T-helper 17 cell (primary cell): Measurements from ENCODE around the gene CFAP43. TPM values are rescaled to one million over a fixed set of nuclear protein-coding genes. Genes with fewer than 3 reads are reported as not detected.
A peak's percentile ranks its signal among the peaks of the same experiment; 100 is the strongest.
"Not testable (repeated sequence)": the region's sequence is repeated elsewhere in the genome, so short reads cannot be mapped to it uniquely, and the experiment has no call there.

Experiments used
- ATAC-seq: fragments of 150-1000 bp; cut with Tn5 transposase; 2 replicates; pipeline ENCODE4 v1.10.0; 2021; ENCODE audit warnings: mild to moderate bottlenecking, moderate library complexity
- DNase-seq, 3 donors: peaks; one replicate each; pipeline versions ENCODE4 v3.0.0 to v3.0.0-alpha.2; 2020 to 2021
- H3K9me3 ChIP-seq: one replicate; pipeline ENCODE4 v1.7.0; 2013; ENCODE audit warnings: low read length, mild to moderate bottlenecking; ENCODE audit not compliant: control insufficient read depth, poor library complexity, severe bottlenecking
- H3K27ac Mint-ChIP-seq: one replicate; pipeline ENCODE4 v1.8.0; 2022; ENCODE audit warnings: mild to moderate bottlenecking, moderate library complexity, mixed read lengths
- H3K27me3 Mint-ChIP-seq: one replicate; pipeline ENCODE4 v1.8.0; 2022; ENCODE audit warnings: mixed read lengths
- H3K36me3 Mint-ChIP-seq: one replicate; pipeline ENCODE4 v1.8.0; 2022; ENCODE audit warnings: low read depth, mixed read lengths
- H3K4me1 Mint-ChIP-seq: one replicate; pipeline ENCODE4 v1.8.0; 2022; ENCODE audit warnings: mild to moderate bottlenecking, mixed read lengths
- H3K4me3 Mint-ChIP-seq: one replicate; pipeline ENCODE4 v1.8.0; 2022; ENCODE audit warnings: mild to moderate bottlenecking, moderate library complexity, mixed read lengths
- total RNA-seq, 4 donors: library from RNA in 2 of 4; stranded (reverse) in 2 of 4; gene quantifications; one replicate each; pipeline ENCODE4 v1.2.3 and lab custom pipeline; 2022 to 2026

Gene CFAP43
- total RNA-seq, 2 donors from 2014 or later = not detected

DNA sequence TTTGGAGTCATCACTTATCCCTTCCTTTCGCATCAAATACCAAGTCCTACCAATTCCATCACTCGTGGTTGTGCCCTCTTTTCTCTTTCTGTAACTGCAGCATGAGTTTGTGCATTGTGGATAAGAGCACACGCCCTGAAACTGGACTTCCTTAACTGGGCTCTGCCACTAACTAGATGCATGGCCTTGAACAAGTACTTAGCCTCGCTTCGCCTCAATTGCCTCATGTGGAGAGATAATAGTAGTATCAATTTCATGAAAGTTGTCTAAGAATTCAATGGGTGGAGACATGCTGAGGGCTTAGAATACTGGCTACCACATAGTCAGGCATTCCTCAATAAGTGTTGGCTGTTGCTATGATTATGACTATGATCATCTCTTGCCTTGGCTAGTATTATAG lies 41.5 kb downstream of the CFAP43 start:
- H3K9me3 ChIP-seq = no peaks in the 10 kb centered on the region
- peaks cover 3% of the 10 kb centered on the region for H3K4me1 Mint-ChIP-seq
- DNase-seq (no peak), ATAC-seq (no peak)
- H3K4me3 Mint-ChIP-seq = no peak overlapping the region
- no peak overlapping the region for H3K27ac Mint-ChIP-seq
- H3K27me3 Mint-ChIP-seq = peaks cover 46% of the 10 kb centered on the region
- H3K36me3 Mint-ChIP-seq = peaks cover 10% of the 10 kb centered on the region

- Mint-ChIP-seq H3K27me3 (peaks cover 16% of the 10 kb centered on the region), H3K4me1 (peaks cover 3% of the 10 kb centered on the region), H3K27ac (no peak overlapping the region), H3K36me3 (peaks cover 4% of the 10 kb centered on the region), H3K4me3 (no peak overlapping the region)
- DNase-seq = no peak
- no peak for ATAC-seq
- H3K9me3 ChIP-seq = no peaks in the 10 kb centered on the region
Observed at GRCh38 chr10:104183682-104184081, 48.5 kb downstream of the CFAP43 start.

DNA sequence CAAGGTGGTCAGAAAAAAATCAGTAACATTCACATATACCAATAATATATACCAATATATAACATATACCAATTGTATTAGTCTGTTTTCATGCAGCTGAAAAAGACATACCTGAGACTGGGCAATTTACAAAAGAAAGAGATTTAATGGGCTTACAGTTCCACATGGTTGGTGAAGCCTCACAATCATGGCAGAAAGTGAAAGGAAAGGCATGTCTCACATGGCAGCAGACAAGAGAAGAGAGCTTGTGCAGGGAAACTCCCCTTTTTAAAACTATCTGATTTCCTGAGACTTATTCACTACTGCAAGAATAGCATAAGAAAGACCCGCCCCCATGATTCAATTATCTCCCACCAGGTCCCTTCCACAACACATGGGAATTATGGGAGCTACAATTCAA lies 58.0 kb downstream of the CFAP43 start:
- H3K4me1 Mint-ChIP-seq = peaks cover 22% of the 10 kb centered on the region
- not testable (repeated sequence) for H3K4me3 Mint-ChIP-seq, ATAC-seq, H3K9me3 ChIP-seq, H3K36me3 Mint-ChIP-seq, H3K27me3 Mint-ChIP-seq, DNase-seq, H3K27ac Mint-ChIP-seq

DNA sequence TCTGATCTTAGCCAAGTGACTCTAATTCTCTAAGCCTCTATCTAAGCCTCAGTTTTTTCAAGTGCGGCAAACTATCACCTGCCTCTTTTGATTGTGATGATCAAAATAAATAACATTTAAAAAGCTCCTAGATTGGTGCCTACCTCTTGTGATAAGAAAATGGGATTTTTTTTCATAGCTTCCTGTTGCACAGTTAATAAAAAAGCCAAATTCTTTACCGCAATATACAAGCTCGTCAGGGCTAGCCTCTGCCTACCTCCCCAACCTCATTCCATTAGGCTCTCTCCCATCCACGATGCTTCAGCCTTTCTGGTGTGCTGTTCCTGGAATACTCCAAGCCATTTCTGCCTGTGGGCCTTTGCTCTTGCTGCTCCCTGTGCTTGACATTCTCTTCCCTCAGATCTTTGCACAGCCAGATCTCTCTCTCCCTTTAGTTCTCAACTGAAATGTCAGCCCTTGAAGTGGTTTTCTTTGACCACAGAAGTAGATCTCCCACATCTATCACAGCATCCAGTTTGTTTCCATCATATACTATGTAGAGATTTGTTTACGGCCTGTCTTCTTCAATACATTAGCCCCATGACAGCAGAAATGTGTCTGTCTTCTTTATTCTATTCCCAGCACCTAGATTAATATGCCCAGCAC lies 61.4 kb downstream of the CFAP43 start:
- H3K9me3 ChIP-seq = no peaks in the 10 kb centered on the region
- H3K4me1 Mint-ChIP-seq = peaks cover 17% of the 10 kb centered on the region
- peaks cover 20% of the 10 kb centered on the region for H3K27me3 Mint-ChIP-seq
- DNase-seq = no peak
- peak overlapping the region; percentile 89 for H3K4me3 Mint-ChIP-seq
- ATAC-seq = peak; percentile 97
- H3K36me3 Mint-ChIP-seq = peaks cover 3% of the 10 kb centered on the region
- H3K27ac Mint-ChIP-seq = peak overlapping the region; percentile 87

DNA sequence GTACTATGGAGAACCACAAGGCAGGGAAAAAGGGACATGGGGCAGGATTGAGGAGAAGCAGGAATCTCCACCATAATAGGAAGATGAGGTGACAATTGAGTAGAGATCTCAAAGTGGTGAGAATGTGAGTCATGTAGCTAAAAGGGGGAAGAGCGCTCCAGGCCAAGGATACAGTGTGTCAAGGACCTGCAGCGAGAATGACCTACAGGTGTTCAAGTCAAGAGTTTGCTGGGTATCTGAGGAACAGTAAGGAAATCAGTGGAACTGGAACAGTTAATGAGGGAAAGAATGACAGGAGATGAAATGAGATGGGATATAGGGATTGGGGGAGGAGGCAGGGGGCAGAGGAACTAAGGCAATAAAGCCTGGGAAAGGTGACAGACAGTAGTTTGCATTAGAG lies 76.6 kb downstream of the CFAP43 start:
- Mint-ChIP-seq H3K36me3 (peaks cover 8% of the 10 kb centered on the region), H3K27ac (no peak overlapping the region), H3K27me3 (peaks cover 24% of the 10 kb centered on the region), H3K4me1 (no peaks in the 10 kb centered on the region), H3K4me3 (no peak overlapping the region)
- peaks cover 3% of the 10 kb centered on the region for H3K9me3 ChIP-seq
- no peak for DNase-seq
- ATAC-seq = no peak

DNA sequence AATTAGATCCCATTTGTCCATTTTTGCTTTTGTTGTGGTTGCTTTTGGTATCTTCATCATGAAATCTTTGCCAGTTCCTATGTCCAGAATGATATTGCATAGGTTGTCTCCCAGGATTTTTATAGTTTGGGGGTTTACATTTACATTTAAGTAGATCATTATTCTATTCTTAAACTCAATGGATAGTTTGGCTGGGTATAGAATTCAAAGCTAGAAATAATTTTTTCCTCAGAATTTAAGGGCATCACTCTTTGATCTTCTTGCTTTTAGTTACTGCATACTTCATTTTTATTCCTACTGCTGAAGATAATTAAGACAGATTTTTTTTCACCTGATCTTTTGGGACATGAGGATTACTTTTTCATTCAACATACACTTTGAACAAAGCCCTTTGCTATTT lies 80.4 kb downstream of the CFAP43 start:
- H3K27ac Mint-ChIP-seq = no peak overlapping the region
- no peaks in the 10 kb centered on the region for H3K4me1 Mint-ChIP-seq
- peaks cover 3% of the 10 kb centered on the region for H3K9me3 ChIP-seq
- peaks cover 21% of the 10 kb centered on the region for H3K27me3 Mint-ChIP-seq
- DNase-seq (no peak), ATAC-seq (no peak)
- no peak overlapping the region for H3K4me3 Mint-ChIP-seq
- H3K36me3 Mint-ChIP-seq = peaks cover 3% of the 10 kb centered on the region

- Mint-ChIP-seq H3K36me3 (no peaks in the 10 kb centered on the region), H3K27ac (no peak overlapping the region), H3K4me1 (no peaks in the 10 kb centered on the region), H3K4me3 (no peak overlapping the region), H3K27me3 (peaks cover 19% of the 10 kb centered on the region)
- DNase-seq = no peak
- ATAC-seq = no peak
- H3K9me3 ChIP-seq = peaks cover 3% of the 10 kb centered on the region
Observed at GRCh38 chr10:104150139-104150538, 82.0 kb downstream of the CFAP43 start.

DNA sequence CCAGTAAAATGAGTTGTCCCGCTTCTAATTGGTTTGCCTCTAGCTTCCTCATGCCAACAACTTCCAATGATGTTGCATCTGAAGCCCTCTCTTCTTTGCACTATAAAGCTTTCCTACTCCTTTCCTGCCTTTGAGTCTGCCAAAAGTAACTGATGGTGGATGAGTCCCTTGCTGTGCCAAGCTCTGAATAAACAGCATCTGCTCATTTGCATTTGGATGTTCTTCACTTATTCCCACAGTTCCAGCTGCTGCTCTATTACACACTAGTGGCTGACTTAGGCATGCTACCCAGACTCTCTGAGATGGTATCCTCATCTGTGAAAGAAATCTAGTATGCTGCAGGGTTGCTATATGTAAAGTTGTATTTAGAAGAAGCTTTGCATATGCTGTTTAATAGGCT lies 85.3 kb downstream of the CFAP43 start:
- no peak for ATAC-seq

DNA sequence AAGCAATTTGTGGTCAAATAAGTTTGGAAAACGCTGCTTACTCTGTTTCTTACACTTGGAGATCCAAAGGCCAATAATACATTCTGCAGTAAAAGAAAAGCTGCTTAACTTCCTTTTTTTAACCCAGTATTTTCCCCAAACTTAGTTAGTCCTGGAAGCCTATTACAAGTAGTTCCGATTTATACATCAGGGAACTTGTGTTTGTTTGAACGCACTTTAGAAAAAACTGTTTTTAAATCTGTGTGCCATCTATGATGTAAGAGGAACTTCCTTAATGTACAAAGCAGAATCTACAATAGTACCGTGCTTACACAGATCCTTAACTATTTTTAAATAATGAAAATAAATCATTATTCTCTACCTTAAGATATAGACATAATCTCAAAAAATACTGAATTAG lies 87.2 kb downstream of the CFAP43 start:
- ATAC-seq = no peak
- no peak for DNase-seq
- Mint-ChIP-seq H3K36me3 (no peaks in the 10 kb centered on the region), H3K4me1 (no peaks in the 10 kb centered on the region), H3K4me3 (no peak overlapping the region), H3K27ac (no peak overlapping the region), H3K27me3 (peaks cover 25% of the 10 kb centered on the region)
- H3K9me3 ChIP-seq = no peaks in the 10 kb centered on the region

More for the DNA sequence above, 85.3 kb downstream of the CFAP43 start:
- Mint-ChIP-seq H3K4me3 (no peak overlapping the region), H3K36me3 (no peaks in the 10 kb centered on the region), H3K27ac (no peak overlapping the region), H3K4me1 (no peaks in the 10 kb centered on the region), H3K27me3 (peaks cover 25% of the 10 kb centered on the region)
- no peak for DNase-seq
- H3K9me3 ChIP-seq = peaks cover 3% of the 10 kb centered on the region

DNA sequence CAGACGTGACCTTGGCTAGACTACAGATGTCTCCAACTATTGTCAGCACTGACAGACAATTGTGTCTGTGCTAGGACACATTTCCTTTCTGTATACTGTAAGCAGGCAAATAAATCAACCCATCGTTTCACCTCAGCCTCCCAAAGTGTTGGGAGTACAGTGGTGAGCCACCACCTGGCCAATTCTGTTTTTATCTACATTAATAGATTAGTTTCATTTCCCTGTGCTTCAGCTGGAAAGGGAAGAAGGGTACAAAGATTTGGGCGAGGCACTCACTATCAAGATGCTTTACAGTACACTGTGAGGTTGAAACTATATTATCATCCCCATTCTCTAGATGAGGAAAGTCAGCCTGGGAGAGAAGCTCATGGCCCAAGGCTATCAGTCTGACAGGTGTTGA lies 88.3 kb downstream of the CFAP43 start:
- no peaks in the 10 kb centered on the region for H3K9me3 ChIP-seq

DNA sequence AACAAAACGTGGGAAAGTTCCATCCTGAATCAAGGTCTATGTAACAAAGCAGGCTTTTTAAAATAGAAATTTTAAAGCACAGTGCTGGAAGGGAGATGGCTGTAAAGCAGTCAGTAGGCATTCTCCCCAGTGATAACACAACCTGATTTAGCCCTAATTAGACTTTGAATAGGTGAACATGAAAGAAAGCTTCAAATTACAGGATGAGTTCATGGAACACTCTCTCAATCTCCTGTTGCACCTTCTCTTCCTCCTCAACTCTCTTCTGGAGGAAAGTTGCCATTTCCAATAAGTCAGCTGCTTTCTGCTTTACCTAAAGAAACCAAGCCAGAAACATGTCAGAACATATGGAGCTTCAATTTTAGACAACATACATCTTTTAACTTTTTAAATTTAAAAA lies 90.1 kb downstream of the CFAP43 start:
- no peaks in the 10 kb centered on the region for H3K9me3 ChIP-seq
- Mint-ChIP-seq H3K36me3 (peaks cover 2% of the 10 kb centered on the region), H3K4me1 (peaks cover 6% of the 10 kb centered on the region), H3K27ac (no peak overlapping the region), H3K27me3 (peaks cover 19% of the 10 kb centered on the region), H3K4me3 (no peak overlapping the region)
- DNase-seq = no peak
- no peak for ATAC-seq

More for the DNA sequence above, 88.3 kb downstream of the CFAP43 start:
- no peak for DNase-seq
- H3K36me3 Mint-ChIP-seq = peaks cover 2% of the 10 kb centered on the region
- ATAC-seq = no peak
- H3K27ac Mint-ChIP-seq = no peak overlapping the region
- peaks cover 6% of the 10 kb centered on the region for H3K4me1 Mint-ChIP-seq
- H3K4me3 Mint-ChIP-seq = no peak overlapping the region
- H3K27me3 Mint-ChIP-seq = peaks cover 25% of the 10 kb centered on the region

DNA sequence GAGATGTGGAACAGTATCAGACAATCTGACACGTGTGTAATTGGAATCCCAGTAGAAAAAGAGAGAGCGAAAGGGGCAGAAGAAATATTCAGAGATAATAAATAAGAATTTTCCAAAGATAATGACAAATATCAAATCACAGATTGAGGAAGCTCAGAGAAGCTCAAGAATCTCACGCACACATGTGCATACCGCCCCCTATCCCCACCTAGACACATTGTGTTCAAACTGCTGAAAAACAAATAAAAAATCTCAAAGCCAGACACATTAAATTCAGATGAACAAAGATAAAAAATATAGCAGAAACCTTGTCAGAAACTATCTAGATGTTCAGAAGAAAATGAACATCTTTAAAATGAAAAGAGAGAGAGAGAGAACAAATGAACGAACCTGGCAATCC lies 92.9 kb downstream of the CFAP43 start:
- Mint-ChIP-seq H3K27ac (no peak overlapping the region), H3K4me1 (peaks cover 6% of the 10 kb centered on the region), H3K27me3 (peaks cover 9% of the 10 kb centered on the region), H3K4me3 (no peak overlapping the region), H3K36me3 (peaks cover 2% of the 10 kb centered on the region)
- DNase-seq = no peak
- no peaks in the 10 kb centered on the region for H3K9me3 ChIP-seq
- no peak for ATAC-seq

DNA sequence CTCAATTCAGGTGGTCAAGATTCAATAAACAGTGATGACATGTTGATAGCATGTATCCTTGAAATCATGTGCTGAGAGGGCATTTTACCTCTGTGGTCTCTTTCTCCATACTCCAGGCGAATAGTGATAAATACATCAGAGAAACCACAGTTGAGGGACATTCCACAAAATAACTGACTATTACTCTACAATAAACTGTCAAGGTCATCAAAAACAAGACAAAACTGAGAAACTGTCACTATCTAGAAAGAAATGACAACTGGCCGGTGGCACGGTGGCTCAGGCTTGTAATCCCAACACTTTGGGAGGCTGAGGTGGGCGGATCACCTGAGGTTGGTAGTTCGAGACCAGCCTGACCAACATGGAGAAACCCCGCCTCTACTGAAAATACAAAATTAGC lies 94.0 kb downstream of the CFAP43 start:
- Mint-ChIP-seq H3K27me3 (peaks cover 10% of the 10 kb centered on the region), H3K4me3 (no peak overlapping the region), H3K4me1 (peaks cover 6% of the 10 kb centered on the region), H3K27ac (no peak overlapping the region), H3K36me3 (peaks cover 2% of the 10 kb centered on the region)
- DNase-seq = no peak
- H3K9me3 ChIP-seq = no peaks in the 10 kb centered on the region
- ATAC-seq = no peak

DNA sequence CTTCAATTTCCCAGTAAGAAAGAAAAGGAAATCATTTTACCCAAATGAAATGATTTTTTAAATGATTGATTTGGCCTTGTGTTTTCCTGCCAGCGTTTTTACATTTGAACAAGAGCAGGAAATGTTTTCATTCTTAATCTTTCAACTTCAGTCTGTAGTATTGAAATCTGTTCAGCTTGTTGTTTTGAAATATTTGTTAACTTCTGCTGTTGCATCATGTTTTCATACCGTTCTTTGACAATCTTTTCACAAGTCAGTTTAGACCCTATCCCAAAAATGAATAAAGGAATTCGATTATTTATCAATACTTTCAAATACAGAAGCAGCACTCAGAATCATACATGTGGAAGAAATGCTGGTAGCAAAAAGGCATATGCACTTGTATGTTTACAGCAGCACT lies 102.1 kb downstream of the CFAP43 start:
- no peak for ATAC-seq
- peaks cover 2% of the 10 kb centered on the region for H3K36me3 Mint-ChIP-seq
- DNase-seq = no peak
- H3K9me3 ChIP-seq = no peaks in the 10 kb centered on the region
- no peak overlapping the region for H3K27ac Mint-ChIP-seq
- no peaks in the 10 kb centered on the region for H3K4me1 Mint-ChIP-seq
- H3K27me3 Mint-ChIP-seq = peaks cover 31% of the 10 kb centered on the region
- no peak overlapping the region for H3K4me3 Mint-ChIP-seq
